SK-N-SH treated with all-trans-retinoic acid at 6 μM for 48 hours (cell line): ENCODE results near the gene TLR10.

Source experiments
- ATAC-seq: fragments of 200-7000 bp; cut with Tn5 transposase; 3 replicates; pipeline ENCODE4 v1.9.1; 2020; ENCODE audit warnings: mild to moderate bottlenecking, moderate library complexity
- ARNTL ChIP-seq: fragments of 450-650 bp; formaldehyde crosslinking; IDR thresholded peaks from 2 replicates; pipeline ENCODE4 v1.5.0; 2020; ENCODE audit warnings: low read depth, mild to moderate bottlenecking, moderate library complexity, borderline replicate concordance
- BACH2 ChIP-seq: fragments of 250-450 bp; sonication (Bioruptor Pico); IDR thresholded peaks from 2 replicates; pipeline ENCODE4 v1.9.0; 2021; ENCODE audit warnings: mild to moderate bottlenecking, borderline replicate concordance
- CSDC2 ChIP-seq: fragments of 250-450 bp; sonication (Bioruptor Pico); IDR thresholded peaks from 2 replicates; pipeline ENCODE4 v1.5.0; 2020; ENCODE audit warnings: mild to moderate bottlenecking, moderate library complexity
- CSRNP3 ChIP-seq: fragments of 250-450 bp; sonication (Bioruptor Pico); IDR thresholded peaks from 2 replicates; pipeline ENCODE4 v1.5.1; 2021; ENCODE audit warnings: mild to moderate bottlenecking, moderate library complexity
- ESRRG ChIP-seq: fragments of 250-450 bp; sonication (Bioruptor Pico); IDR thresholded peaks from 2 replicates; pipeline ENCODE4 v1.6.1; 2021; ENCODE audit warnings: mild to moderate bottlenecking
- ISL1 ChIP-seq: fragments of 250-450 bp; sonication (Bioruptor Pico); IDR thresholded peaks from 2 replicates; pipeline ENCODE4 v2.1.2; 2022; ENCODE audit warnings: mild to moderate bottlenecking, moderate library complexity
- PATZ1 ChIP-seq: fragments of 250-450 bp; sonication (Bioruptor Pico); IDR thresholded peaks from 2 replicates; pipeline ENCODE4 v1.8.0; 2020; ENCODE audit warnings: mild to moderate bottlenecking, moderate library complexity, borderline replicate concordance
- SNAI2 ChIP-seq: fragments of 250-450 bp; sonication (Bioruptor Pico); IDR thresholded peaks from 2 replicates; pipeline ENCODE4 v1.5.0; 2020; ENCODE audit warnings: mild to moderate bottlenecking, moderate library complexity
- TCF4 ChIP-seq: fragments of 250-450 bp; sonication (Bioruptor Pico); IDR thresholded peaks from 2 replicates; pipeline ENCODE4 v1.8.0; 2021; ENCODE audit warnings: mild to moderate bottlenecking, moderate library complexity, borderline replicate concordance
- TOX ChIP-seq: fragments of 250-450 bp; sonication (Bioruptor Pico); IDR thresholded peaks from 2 replicates; pipeline ENCODE4 v1.8.0; 2021; ENCODE audit warnings: mild to moderate bottlenecking, moderate library complexity, borderline replicate concordance
- ZC3H10 ChIP-seq: fragments of 250-450 bp; sonication (Bioruptor Pico); IDR thresholded peaks from 2 replicates; pipeline ENCODE4 v1.5.1; 2021; ENCODE audit warnings: mild to moderate bottlenecking, moderate library complexity
- ZFP3 ChIP-seq: fragments of 250-450 bp; sonication (Bioruptor Pico); IDR thresholded peaks from 2 replicates; pipeline ENCODE4 v1.5.0; 2020; ENCODE audit warnings: mild to moderate bottlenecking, moderate library complexity
- ZFP30 ChIP-seq: fragments of 450-650 bp; formaldehyde crosslinking; IDR thresholded peaks from 2 replicates; pipeline ENCODE4 v1.5.0; 2022; ENCODE audit warnings: mild to moderate bottlenecking, moderate library complexity
- ZNF565 ChIP-seq: fragments of 450-650 bp; formaldehyde crosslinking; conservative IDR thresholded peaks from 2 replicates; pipeline ENCODE4 v1.5.0; 2020; ENCODE audit warnings: low read depth, mild to moderate bottlenecking, moderate library complexity
- TF ChIP-seq, protein P1 (sequence below): fragments of 250-450 bp; sonication (Bioruptor Pico); IDR thresholded peaks from 2 replicates; pipeline ENCODE4 v1.5.0; 2020; ENCODE audit warnings: mild to moderate bottlenecking, moderate library complexity
- TF ChIP-seq, protein P2 (sequence below): fragments of 250-450 bp; sonication (Bioruptor Pico); IDR thresholded peaks from 2 replicates; pipeline ENCODE4 v1.8.0; 2021; ENCODE audit warnings: low read depth, mild to moderate bottlenecking, moderate library complexity, borderline replicate concordance
- TF ChIP-seq, protein P3 (sequence below): fragments of 250-450 bp; sonication (Bioruptor Pico); IDR thresholded peaks from 2 replicates; pipeline ENCODE4 v1.5.1; 2020; ENCODE audit warnings: low read depth, mild to moderate bottlenecking, moderate library complexity

Gene TLR10

DNA sequence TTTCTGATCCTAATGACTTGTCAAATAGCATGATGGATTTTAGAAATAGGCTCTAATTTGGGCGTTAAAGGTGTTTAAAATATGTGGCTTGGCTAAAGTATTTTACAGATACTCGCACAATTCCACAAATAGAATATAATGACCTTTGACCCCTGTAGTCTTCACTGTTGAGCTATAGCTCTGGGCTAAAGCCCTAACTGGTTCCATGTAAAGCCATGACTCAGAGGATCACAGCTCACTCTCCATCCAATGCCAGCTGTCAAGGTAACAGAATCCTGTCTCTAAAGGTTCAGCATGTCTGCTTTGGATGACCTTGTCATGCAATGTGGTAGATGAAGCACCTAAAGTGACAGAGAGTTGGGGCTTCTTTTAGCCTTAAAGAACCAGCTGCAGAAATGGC, 42.5 kb downstream of the TLR10 start:
- ATAC-seq: no peak
- TF ChIP-seq ZNF565 (no peak), ESRRG (CRISPR knock-in tag) (no peak), CSRNP3 (no peak), TOX (CRISPR knock-in tag) (no peak), TCF4 (CRISPR knock-in tag) (no peak), ZFP3 (CRISPR knock-in tag) (no peak), ISL1 (CRISPR knock-in tag) (no peak), ZC3H10 (CRISPR knock-in tag) (no peak), ZFP30 (no peak), ARNTL (no peak), PATZ1 (CRISPR knock-in tag) (no peak)
- TF ChIP-seq, protein P1, sequence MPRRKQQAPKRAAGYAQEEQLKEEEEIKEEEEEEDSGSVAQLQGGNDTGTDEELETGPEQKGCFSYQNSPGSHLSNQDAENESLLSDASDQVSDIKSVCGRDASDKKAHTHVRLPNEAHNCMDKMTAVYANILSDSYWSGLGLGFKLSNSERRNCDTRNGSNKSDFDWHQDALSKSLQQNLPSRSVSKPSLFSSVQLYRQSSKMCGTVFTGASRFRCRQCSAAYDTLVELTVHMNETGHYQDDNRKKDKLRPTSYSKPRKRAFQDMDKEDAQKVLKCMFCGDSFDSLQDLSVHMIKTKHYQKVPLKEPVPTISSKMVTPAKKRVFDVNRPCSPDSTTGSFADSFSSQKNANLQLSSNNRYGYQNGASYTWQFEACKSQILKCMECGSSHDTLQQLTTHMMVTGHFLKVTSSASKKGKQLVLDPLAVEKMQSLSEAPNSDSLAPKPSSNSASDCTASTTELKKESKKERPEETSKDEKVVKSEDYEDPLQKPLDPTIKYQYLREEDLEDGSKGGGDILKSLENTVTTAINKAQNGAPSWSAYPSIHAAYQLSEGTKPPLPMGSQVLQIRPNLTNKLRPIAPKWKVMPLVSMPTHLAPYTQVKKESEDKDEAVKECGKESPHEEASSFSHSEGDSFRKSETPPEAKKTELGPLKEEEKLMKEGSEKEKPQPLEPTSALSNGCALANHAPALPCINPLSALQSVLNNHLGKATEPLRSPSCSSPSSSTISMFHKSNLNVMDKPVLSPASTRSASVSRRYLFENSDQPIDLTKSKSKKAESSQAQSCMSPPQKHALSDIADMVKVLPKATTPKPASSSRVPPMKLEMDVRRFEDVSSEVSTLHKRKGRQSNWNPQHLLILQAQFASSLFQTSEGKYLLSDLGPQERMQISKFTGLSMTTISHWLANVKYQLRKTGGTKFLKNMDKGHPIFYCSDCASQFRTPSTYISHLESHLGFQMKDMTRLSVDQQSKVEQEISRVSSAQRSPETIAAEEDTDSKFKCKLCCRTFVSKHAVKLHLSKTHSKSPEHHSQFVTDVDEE (CRISPR knock-in tag): no peak
- TF ChIP-seq, protein P2, sequence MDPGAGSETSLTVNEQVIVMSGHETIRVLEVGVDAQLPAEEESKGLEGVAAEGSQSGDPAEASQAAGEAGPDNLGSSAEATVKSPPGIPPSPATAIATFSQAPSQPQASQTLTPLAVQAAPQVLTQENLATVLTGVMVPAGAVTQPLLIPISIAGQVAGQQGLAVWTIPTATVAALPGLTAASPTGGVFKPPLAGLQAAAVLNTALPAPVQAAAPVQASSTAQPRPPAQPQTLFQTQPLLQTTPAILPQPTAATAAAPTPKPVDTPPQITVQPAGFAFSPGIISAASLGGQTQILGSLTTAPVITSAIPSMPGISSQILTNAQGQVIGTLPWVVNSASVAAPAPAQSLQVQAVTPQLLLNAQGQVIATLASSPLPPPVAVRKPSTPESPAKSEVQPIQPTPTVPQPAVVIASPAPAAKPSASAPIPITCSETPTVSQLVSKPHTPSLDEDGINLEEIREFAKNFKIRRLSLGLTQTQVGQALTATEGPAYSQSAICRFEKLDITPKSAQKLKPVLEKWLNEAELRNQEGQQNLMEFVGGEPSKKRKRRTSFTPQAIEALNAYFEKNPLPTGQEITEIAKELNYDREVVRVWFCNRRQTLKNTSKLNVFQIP (CRISPR knock-in tag): no peak

DNA sequence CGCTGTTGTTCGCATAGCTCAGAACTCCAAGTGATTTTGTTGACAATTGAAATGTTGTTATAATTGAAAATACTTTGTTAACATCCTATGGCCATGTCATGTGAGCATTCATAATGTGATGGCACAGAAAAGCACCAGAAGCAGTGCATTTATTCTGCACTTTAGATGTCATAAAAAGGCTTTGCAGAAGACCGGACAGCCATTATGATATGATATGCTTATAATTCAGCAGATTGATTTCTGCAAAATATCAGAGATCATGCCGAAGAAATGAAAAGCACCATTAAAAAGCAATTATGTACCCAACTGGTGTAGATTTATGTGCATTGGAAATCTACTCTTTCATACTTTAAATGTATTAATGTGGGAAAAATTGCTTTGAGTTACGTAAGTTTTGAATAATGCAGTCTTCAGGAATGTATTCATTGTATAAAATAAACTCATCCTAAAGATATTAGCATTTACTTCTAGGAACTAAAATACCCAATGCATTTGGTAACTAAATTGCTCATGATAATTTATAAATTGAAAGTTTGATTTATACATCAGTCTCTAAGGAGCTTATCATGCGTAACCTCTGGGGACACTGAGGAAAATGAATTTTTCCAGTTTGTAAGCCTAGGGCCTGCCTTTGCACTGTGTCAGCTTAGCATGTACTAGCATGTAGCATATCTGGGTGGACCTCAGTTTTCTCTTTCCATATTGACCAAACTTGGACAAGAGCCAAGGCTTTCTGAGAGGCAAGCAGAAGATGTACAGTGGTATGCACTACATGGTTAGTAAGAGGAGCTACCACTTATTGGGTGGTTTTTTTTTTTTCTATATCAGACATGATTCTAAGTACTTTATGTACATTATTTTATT, 43.6 kb downstream of the TLR10 start:
- no peak for ATAC-seq
- TF ChIP-seq ESRRG (CRISPR knock-in tag) (no peak), BACH2 (CRISPR knock-in tag) (no peak), CSRNP3 (no peak), TCF4 (CRISPR knock-in tag) (no peak), SNAI2 (CRISPR knock-in tag) (no peak)
- TF ChIP-seq, protein P3, sequence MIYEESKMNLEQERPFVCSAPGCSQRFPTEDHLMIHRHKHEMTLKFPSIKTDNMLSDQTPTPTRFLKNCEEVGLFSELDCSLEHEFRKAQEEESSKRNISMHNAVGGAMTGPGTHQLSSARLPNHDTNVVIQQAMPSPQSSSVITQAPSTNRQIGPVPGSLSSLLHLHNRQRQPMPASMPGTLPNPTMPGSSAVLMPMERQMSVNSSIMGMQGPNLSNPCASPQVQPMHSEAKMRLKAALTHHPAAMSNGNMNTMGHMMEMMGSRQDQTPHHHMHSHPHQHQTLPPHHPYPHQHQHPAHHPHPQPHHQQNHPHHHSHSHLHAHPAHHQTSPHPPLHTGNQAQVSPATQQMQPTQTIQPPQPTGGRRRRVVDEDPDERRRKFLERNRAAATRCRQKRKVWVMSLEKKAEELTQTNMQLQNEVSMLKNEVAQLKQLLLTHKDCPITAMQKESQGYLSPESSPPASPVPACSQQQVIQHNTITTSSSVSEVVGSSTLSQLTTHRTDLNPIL (CRISPR knock-in tag): no peak

DNA sequence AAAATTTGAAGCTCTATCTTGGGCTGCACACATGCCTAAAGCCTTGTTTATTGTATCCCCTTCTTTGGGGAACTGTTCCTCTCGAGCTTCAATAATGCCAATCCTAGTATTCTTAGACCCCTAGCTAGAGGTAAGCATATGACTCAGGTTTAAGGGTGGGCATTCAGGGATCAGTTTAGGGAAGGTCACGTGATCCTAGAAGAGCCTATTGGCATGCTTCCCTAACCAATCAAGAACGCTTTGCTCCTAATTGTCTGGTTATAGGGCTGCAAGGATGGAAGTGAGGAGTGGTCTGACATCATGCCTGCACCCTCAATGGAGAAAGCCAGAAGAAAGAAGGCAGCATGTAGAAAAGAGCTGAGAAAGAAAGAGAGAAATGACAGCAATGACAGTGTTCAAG, 46.9 kb downstream of the TLR10 start:
- ATAC-seq: no peak
- no peak for TF ChIP-seq CSDC2 (CRISPR knock-in tag)
